ENCODE results near the gene S1PR3.
"Not testable (repeated sequence)": the region's sequence is repeated elsewhere in the genome, so short reads cannot be mapped to it uniquely, and the experiment has no call there.

Gene S1PR3

DNA sequence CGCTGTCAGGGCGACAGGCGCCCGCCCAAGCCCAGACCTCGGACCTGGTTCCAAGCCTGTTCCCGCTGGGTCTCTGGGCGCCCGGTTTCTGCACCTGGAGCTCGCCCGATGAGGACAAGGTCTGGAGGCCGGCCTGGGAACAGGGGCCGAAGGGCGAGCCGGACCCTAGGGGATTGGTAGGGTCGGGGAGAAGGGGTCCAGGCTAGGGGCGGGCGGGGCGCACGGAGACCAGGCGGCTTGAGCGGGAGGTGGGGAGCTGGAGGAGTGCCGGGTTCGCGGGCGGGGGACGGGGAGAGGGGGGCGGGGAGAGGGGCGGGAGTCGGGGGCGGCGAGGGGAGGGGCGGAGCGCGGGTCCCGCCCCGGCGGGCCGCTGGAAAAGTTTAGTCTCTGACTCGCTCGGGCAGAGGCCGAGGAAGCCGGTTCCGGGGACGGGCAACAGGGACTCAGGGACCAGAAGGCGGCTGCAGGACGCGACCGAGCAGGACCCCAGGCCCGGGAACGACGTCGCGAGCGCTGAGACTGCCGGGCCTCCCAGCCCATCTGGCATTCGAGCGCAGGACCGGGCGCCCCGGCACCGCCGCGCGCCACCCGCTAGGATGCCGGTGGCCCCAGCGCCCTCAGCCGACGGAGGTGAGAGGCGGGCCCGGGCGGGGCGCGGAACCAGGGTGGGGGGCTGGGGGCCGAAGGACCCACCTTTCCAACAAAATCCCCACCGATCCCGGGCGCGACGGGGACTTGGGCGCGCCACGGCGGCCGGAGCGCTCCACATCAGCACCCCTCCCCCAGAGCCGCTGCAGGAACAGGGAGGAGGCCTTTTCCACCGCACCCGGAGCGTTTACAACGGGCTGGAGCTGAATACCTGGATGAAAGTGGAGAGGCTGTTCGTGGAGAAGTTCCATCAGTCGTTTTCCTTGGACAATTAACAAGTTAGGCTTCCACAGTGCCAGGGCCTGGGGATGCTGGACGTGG, at the start of gene S1PR3:
Gene S1PR3 (plus strand): TSS at position 403 of the 969 bp plus-strand sequence. CDS start 9,733 bp downstream, outside the sequence.
- DNase-seq, result no peak

GRCh38 chr9:88941586-88941985, 49.7 kb upstream of the S1PR3 start:
- not testable (repeated sequence) for DNase-seq

DNA sequence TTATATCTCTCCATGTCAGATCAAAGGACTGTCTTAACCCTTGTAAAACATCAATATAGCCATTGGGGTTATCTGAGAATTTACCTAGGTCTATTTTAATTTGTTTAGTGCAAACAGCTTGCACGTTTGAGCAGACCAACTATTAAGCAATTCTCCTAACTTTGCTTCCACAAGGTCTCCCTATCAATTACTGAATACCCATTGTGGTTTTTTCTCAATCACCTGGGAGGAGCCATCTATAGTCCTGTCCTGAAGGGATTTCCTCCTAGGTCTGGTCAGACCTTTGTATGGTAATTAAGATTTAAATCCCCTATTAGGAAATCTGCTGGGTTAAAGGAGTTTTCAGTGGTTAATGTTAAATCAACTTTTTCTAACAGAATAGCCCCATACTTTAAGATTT, 48.9 kb upstream of the S1PR3 start:
- no peak for DNase-seq

DNA sequence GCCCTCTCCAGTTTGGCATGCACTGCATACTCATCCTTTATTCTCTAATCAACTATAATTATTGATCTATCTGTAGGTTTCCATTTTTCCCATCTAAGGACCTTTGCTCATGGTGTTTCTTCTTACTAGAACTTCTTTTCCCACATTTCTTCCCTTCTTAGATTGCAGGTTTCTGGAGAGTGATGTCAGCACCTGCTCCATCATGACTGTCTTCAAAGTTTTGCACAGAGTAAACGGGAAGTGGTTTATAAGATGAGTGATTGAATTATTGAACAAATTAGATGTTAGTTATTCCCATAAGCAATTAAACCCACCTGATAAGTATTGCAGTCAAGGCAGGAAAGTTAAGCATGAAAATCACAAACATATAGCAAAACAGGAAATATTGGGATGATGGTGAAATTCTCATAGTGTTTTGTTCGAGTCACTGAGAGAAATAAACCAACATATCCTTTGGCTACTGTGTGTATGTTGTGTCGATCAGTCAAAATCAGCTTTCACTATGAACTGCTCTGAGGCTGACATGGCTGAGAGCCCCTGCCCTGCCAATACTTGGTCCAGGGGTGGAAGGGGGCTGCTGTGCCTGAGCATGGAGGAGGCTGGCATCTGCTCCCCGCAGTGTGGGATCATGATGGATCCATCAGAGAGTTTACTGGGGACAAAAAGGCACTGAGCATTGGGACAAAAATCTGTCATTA, 45.5 kb upstream of the S1PR3 start:
- DNase-seq, result no peak

- no peak for DNase-seq
These were observed 43.4 kb upstream of the S1PR3 start for GRCh38 chr9:88947581-88948573.

GRCh38 chr9:88949425-88949824, 41.8 kb upstream of the S1PR3 start:
- no peak for DNase-seq

GRCh38 chr9:88949961-88950340, 41.3 kb upstream of the S1PR3 start:
- DNase-seq, result no peak

GRCh38 chr9:88950341-88951154, 40.7 kb upstream of the S1PR3 start:
- DNase-seq, result no peak

- no peak for DNase-seq
These were observed 40.1 kb upstream of the S1PR3 start for GRCh38 chr9:88951155-88951542.

- no peak for DNase-seq
These were observed 39.1 kb upstream of the S1PR3 start for GRCh38 chr9:88952086-88952615.

GRCh38 chr9:88952976-88953375, 38.3 kb upstream of the S1PR3 start:
- no peak for DNase-seq

GRCh38 chr9:88953381-88954029, 37.8 kb upstream of the S1PR3 start:
- no peak for DNase-seq

DNA sequence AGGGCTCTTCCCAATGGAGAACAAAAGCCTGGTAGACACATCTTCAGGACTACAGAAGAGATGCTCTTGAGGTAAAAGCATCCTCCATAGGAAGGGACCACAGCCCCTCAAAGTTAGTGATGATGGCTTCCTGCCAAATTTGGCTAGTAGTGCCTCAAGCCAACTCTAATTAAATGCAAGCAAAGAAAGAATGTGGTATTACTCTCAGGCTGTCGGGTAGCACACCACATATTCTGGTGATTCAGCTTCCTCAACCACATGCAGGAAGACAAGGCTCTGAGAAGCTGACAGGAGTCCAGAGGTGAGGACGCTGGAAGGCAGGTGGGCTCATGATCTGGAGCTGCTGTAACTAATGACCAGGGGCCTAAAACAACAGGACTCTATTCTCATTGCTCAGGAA, 37.2 kb upstream of the S1PR3 start:
- DNase-seq, result no peak

- DNase-seq, result no peak
These were observed 33.7 kb upstream of the S1PR3 start for GRCh38 chr9:88957526-88957925.

DNA sequence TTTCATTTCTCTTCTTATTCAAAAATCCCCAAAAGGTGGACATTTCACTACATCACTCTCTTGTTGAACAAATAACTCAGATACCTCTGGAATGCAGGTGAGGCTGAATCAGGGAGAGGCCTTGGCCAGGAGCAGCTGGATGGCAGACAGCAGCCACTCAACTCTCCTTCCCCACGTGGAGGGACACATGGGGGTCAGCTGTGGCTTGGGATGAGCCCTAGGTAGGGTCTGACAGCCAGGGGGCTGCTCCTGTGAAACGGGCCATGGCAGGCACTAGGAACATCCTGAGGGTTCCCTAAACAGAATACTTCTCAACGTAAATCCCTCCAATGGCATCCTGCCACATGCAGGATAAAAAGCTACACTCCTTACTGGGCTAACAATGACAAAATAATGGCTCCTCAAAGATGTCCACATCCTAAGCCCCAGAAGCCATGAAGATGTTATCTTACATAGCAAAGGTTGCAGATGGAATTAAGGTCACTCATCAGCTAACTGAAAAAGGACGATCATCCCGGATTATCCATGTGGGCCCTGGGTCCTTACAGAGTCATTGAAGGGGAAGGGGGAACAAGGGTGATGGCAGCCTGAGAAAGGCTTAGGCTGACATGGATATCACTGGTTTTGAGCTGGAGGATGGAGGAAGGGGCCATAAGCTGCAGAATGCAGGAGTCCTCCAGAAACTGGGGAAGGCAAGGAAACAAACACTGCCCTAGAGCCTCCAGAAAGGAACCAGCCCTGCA, 31.4 kb upstream of the S1PR3 start:
- DNase-seq, result no peak

- DNase-seq, result no peak
These were observed 30.6 kb upstream of the S1PR3 start for GRCh38 chr9:88960632-88961031.

DNA sequence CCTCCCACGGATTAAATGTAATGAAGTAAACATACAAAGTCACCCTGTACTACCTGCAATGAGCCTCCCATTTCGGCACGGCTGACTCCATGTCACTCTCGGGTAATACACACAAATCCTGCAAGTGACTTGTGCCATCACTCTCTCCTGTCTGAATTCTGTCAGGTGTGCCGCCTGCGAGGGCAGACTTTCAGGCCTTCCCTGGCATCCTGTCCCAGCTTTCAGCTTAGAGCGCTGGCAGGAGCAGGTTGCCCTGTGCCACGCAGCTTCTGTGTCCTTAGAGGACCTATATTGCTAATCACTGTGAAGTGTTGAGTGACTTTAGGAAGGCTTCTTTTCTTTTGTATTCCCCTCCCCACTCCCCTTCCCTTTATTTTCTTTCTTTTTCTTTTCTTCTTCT, 25.8 kb upstream of the S1PR3 start:
- no peak for DNase-seq

DNA sequence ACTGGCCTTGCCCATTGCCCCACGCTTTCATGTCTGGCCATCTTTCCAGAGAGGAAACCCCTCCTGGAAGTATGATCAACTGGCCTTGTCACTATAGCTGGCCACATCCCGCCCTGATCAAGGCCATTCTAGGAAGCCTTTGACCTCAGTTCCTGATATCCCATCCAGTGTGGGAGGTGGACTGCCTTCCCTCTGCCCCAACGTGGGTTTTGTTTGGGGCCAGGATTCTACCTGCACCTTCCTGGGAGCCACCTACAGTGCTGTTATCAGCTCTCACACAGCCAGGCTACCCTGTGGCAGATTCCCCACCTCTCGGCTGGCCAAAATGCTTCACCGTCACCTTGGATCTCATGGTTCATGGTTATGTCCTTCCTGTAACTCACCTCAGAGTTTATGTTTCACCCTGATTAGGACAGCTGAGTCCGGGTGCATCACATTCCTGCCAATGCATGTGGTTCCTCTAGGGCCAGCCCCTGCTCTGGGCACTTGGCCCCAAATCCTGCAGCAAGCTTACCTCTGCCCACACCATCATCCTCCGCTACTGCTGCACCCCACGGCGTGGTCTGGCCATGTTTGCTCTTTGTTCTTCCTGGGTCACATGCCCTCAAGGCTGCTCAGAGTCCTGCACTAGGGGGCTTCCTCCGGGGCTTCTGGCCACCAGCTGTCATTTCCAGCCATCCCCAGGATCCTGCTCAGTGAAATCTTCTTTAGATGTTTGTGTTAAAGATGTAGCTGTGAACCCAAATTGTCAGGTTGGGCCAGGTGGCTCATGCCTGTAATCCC, 24.2 kb upstream of the S1PR3 start:
- DNase-seq, result no peak

DNA sequence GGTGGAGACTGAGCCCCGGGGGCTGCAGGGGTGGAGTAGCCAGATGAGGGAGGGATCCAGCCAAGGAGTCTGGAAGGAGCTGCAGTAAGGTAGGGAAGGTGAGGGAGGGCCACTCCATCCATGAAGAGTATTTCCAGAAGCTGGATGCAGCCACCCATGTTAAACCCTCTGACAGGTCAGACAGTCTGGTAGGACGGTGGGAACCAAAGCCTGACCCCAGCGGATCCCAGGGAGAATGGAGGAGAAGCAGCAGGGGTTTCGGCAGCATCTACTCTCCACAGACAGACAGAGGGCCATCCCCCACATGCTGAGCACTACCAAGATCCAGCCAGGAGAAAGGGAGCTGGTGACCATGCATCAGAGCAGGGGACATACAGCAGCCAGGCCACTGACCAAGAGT, 22.5 kb upstream of the S1PR3 start:
- no peak for DNase-seq

Data from CD4-positive, alpha-beta T cell treated with Interleukin-17A for 1 hour (primary cell).